GM12874 (cell line): Measurements from ENCODE around the gene GTF2H4.

Experiments
- CTCF ChIP-seq: IDR thresholded peaks from 2 replicates; pipeline ENCODE4 v1.5.1; 2011; ENCODE audit warnings: low read depth, mild to moderate bottlenecking, control low read depth, low read length, moderate library complexity; ENCODE audit not compliant: insufficient read depth

Gene GTF2H4

GRCh38 chr6:30932665-30933365 lies 24.8 kb downstream of the GTF2H4 start:
- no peak for TF ChIP-seq CTCF

GRCh38 chr6:30935018-30935417 lies 27.0 kb downstream of the GTF2H4 start:
- TF ChIP-seq CTCF: no peak

- TF ChIP-seq CTCF: no peak
Measured at GRCh38 chr6:30937265-30937664, 29.3 kb downstream of the GTF2H4 start.

GRCh38 chr6:30938730-30939129 lies 30.7 kb downstream of the GTF2H4 start:
- TF ChIP-seq CTCF: no peak

- no peak for TF ChIP-seq CTCF
Measured at GRCh38 chr6:30939473-30939872, 31.5 kb downstream of the GTF2H4 start.

- no peak for TF ChIP-seq CTCF
Measured at GRCh38 chr6:30940361-30940986, 32.5 kb downstream of the GTF2H4 start, which contains the start of gene MUCL3. MUCL3 (plus strand) TSS chr6:30940973; CDS start chr6:30941000, 27 bp downstream.

- TF ChIP-seq CTCF: no peak
Measured at GRCh38 chr6:30942338-30943060, 34.5 kb downstream of the GTF2H4 start.
